SU-DHL-6 (cell line): ENCODE results near the gene CRTC2.

Source experiments
- H2AFZ ChIP-seq: fragments of 200-600 bp; sonication (generic); 2 replicates; pipeline ENCODE4 v1.6.1; 2014; ENCODE audit warnings: low read depth, mild to moderate bottlenecking, moderate library complexity, mixed read lengths, antibody characterized with exemption, low read length; ENCODE audit not compliant: severe bottlenecking
- H3F3A ChIP-seq: fragments of 200-600 bp; shearing (Covaris generic); 2 replicates; pipeline ENCODE4 v1.6.0; 2016; ENCODE audit warnings: antibody characterized with exemption, mild to moderate bottlenecking; ENCODE audit not compliant: insufficient read depth
- H3K27ac ChIP-seq: fragments of 200-600 bp; sonication (generic); 2 replicates; pipeline ENCODE4 v1.5.1; 2016; ENCODE audit warnings: low read depth, mild to moderate bottlenecking, low read length, moderate library complexity, mixed read lengths
- H3K27me3 ChIP-seq: fragments of 200-600 bp; sonication (generic), shearing (Covaris generic); 2 replicates; pipeline ENCODE4 v1.6.0; 2014; ENCODE audit warnings: mild to moderate bottlenecking, low read length
- H3K36me3 ChIP-seq: fragments of 200-600 bp; sonication (generic); 2 replicates; pipeline ENCODE4 v1.6.1; 2014; ENCODE audit warnings: mild to moderate bottlenecking, low read length, mixed read lengths
- H3K4me2 ChIP-seq: fragments of 300-600, 200-600 bp; shearing (Covaris generic), sonication (generic); 2 replicates; pipeline ENCODE4 v1.6.0; 2014; ENCODE audit warnings: low read length, low read depth, mild to moderate bottlenecking; ENCODE audit not compliant: poor library complexity, severe bottlenecking
- H3K4me3 ChIP-seq: fragments of 200-600 bp; sonication (generic); 2 replicates; pipeline ENCODE4 v1.5.1; 2014; ENCODE audit warnings: antibody characterized with exemption, low read length, mild to moderate bottlenecking, mixed read lengths; ENCODE audit not compliant: insufficient read depth, poor library complexity, severe bottlenecking
- H3K79me2 ChIP-seq: fragments of 200-600 bp; sonication (generic); 2 replicates; pipeline ENCODE4 v1.6.1; 2014; ENCODE audit warnings: mild to moderate bottlenecking, low read length, moderate library complexity; ENCODE audit not compliant: insufficient read depth
- H3K9ac ChIP-seq: fragments of 200-600 bp; sonication (generic); 2 replicates; pipeline ENCODE4 v1.7.0; 2014; ENCODE audit warnings: mild to moderate bottlenecking, low read length
- H3K9me2 ChIP-seq: fragments of 200-600 bp; sonication (generic); replicated peaks from 2 replicates; pipeline ENCODE4 v1.6.1; 2014; ENCODE audit warnings: low read length; ENCODE audit not compliant: insufficient read depth
- H3K9me3 ChIP-seq: fragments of 200-600 bp; sonication (generic); 2 replicates; pipeline ENCODE4 v1.6.1; 2014; ENCODE audit warnings: low read length, mixed read lengths; ENCODE audit not compliant: insufficient read depth
- H4K20me1 ChIP-seq: fragments of 200-600 bp; sonication (generic); 2 replicates; pipeline ENCODE4 v1.6.1; 2014; ENCODE audit warnings: low read depth, mild to moderate bottlenecking, antibody characterized with exemption, low read length, moderate library complexity, mixed read lengths
- EZH2phosphoT487 ChIP-seq: fragments of 200-600 bp; sonication (generic), shearing (Covaris generic); conservative IDR thresholded peaks from 2 replicates; pipeline ENCODE4 v1.6.1; 2018; ENCODE audit warnings: mild to moderate bottlenecking, antibody characterized with exemption, low read length, moderate library complexity, mixed read lengths
- TF ChIP-seq, protein P1 (sequence below): fragments of 200-600 bp; sonication (generic); IDR thresholded peaks from one replicate; pipeline ENCODE4 v1.5.1; 2017; ENCODE audit warnings: antibody characterized with exemption, mild to moderate bottlenecking, low read length, moderate library complexity; ENCODE audit not compliant: insufficient read depth, poor library complexity, severe bottlenecking

Gene CRTC2

DNA sequence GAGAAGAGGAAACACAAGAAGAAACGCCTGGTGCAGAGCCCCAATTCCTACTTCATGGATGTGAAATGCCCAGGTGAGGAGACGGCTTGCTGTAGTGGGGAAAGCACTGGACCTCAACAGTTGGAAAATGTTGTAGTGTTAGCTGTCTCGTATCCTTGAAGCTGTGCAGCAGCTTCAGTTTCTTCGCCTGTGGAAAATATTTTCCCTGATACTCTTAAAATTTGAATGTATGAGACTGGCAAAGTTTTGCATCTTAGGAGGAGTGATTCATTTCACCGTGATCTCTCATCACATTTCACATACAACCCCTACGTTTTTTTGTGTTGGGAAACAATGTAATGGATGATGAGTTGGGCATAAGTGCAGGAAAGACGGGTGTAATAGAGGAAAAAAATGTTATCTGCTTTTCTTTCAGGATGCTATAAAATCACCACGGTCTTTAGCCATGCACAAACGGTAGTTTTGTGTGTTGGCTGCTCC is 32.8 kb upstream of the CRTC2 start:
- peaks cover 23% of the 10 kb centered on the region for H3K79me2 ChIP-seq
- H3K27ac ChIP-seq, result peak overlapping the region; percentile 79
- peaks cover 8% of the 10 kb centered on the region for H4K20me1 ChIP-seq
- no peak for TF ChIP-seq EZH2phosphoT487
- H2AFZ ChIP-seq, result no peak overlapping the region
- peaks cover 49% of the 10 kb centered on the region for H3F3A ChIP-seq
- no peaks in the 10 kb centered on the region for H3K27me3 ChIP-seq
- peaks cover 30% of the 10 kb centered on the region for H3K36me3 ChIP-seq
- H3K4me3 ChIP-seq, result peak overlapping the region; percentile 86
- no peaks in the 10 kb centered on the region for H3K9me3 ChIP-seq
- no peaks in the 10 kb centered on the region for H3K9me2 ChIP-seq
- peak overlapping the region; percentile 90 for H3K9ac ChIP-seq
- H3K4me2 ChIP-seq, result peak overlapping the region; percentile 88

DNA sequence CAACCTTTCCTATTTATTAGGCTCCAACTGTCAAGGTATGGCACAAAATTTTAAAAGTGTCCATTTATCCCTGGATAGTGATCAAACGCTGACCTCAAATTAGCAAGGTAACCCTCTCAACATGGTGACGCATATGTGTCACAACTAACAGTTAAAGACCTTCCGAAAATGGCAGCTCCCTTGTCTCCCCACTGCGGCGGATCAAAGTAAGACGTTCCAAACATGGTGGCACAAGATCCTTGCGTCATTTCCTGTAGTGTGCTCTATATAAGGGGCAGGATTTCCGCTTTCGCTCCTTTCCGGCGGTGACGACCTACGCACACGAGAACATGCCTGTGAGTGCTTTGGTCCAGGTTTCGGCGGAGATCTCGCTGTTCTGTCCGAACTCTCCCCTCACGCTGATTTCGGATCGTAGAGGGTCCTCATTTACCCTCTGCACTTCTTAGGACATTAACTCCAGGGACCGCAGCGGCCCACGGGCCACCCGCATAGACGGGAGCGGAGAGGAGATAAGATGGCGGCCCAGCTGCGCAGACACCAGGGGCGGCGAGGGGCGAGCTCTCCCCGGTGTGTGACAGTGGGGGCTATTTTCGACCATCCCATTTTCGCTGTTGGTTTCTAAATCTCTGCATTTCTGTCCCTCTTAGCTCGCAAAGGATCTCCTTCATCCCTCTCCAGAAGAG is 32.2 kb upstream of the CRTC2 start, which contains the start of gene RPS27:
Gene RPS27 (plus strand): TSS at position 295 of the 683 bp plus-strand sequence. CDS start 35 bp downstream, at position 330.
- H3F3A ChIP-seq, result peaks cover 47% of the 10 kb centered on the region
- peak within 1 kb of the TSS; percentile 66 for H2AFZ ChIP-seq
- no peak for TF ChIP-seq EZH2phosphoT487
- TF ChIP-seq, protein P1, sequence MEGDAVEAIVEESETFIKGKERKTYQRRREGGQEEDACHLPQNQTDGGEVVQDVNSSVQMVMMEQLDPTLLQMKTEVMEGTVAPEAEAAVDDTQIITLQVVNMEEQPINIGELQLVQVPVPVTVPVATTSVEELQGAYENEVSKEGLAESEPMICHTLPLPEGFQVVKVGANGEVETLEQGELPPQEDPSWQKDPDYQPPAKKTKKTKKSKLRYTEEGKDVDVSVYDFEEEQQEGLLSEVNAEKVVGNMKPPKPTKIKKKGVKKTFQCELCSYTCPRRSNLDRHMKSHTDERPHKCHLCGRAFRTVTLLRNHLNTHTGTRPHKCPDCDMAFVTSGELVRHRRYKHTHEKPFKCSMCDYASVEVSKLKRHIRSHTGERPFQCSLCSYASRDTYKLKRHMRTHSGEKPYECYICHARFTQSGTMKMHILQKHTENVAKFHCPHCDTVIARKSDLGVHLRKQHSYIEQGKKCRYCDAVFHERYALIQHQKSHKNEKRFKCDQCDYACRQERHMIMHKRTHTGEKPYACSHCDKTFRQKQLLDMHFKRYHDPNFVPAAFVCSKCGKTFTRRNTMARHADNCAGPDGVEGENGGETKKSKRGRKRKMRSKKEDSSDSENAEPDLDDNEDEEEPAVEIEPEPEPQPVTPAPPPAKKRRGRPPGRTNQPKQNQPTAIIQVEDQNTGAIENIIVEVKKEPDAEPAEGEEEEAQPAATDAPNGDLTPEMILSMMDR, result no peak

DNA sequence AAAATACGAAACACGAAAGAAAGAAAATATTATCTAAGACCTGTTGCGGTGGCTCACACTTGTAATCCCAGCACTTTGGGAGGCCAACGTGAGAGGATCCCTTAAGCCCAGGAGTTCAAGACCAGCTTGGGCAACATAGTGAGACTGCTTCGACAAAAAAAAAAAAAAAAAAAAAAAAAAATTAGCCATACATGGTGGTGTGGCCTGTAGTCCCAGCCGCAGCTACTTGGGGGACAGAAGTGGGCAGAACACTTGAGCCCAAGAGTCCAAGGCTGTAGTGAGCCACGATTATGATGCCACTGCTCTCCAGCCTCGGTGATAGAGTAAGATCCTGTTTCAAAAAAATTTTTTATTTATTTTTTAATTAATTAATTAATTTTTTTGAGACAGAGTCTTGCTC is 29.2 kb upstream of the CRTC2 start:
- H3K9me3 ChIP-seq, result no peaks in the 10 kb centered on the region
- H3K9ac ChIP-seq, result peak overlapping the region; percentile 34
- peaks cover 13% of the 10 kb centered on the region for H3K36me3 ChIP-seq
- no peaks in the 10 kb centered on the region for H3K27me3 ChIP-seq
- H2AFZ ChIP-seq, result peak overlapping the region; percentile 89
- H4K20me1 ChIP-seq, result peaks cover 6% of the 10 kb centered on the region
- TF ChIP-seq, protein P1, result no peak
- no peak for TF ChIP-seq EZH2phosphoT487
- peak overlapping the region; percentile 67 for H3K4me2 ChIP-seq
- H3K4me3 ChIP-seq, result no peak overlapping the region
- H3F3A ChIP-seq, result peaks cover 21% of the 10 kb centered on the region
- H3K27ac ChIP-seq, result peak overlapping the region; percentile 63
- H3K79me2 ChIP-seq, result peaks cover 18% of the 10 kb centered on the region
- no peaks in the 10 kb centered on the region for H3K9me2 ChIP-seq

More for the DNA sequence above, 32.2 kb upstream of the CRTC2 start, which contains the start of gene RPS27:
- Histone ChIP-seq H3K4me3 (peak within 1 kb of the TSS; percentile 86), H3K36me3 (peaks cover 29% of the 10 kb centered on the region), H3K4me2 (peak within 1 kb of the TSS; percentile 88), H4K20me1 (peaks cover 8% of the 10 kb centered on the region), H3K79me2 (peaks cover 23% of the 10 kb centered on the region), H3K9me2 (no peaks in the 10 kb centered on the region), H3K27ac (peak within 1 kb of the TSS; percentile 79), H3K9ac (peak within 1 kb of the TSS; percentile 90), H3K9me3 (no peaks in the 10 kb centered on the region), H3K27me3 (no peaks in the 10 kb centered on the region)
